Stomach smooth muscle (tissue), 2 donors: Measurements from ENCODE around the gene HBP1.
A peak's percentile ranks its signal among the peaks of the same experiment; 100 is the strongest.

Source experiments
- H3K27ac ChIP-seq: one replicate; pipeline ENCODE4 v1.7.0; 2013; ENCODE audit warnings: mild to moderate bottlenecking, low read length, inconsistent platforms
- H3K27me3 ChIP-seq, 2 donors: one replicate each; pipeline ENCODE4 v1.7.0; 2013; ENCODE audit warnings: low read length in 2 of 2; ENCODE audit not compliant: insufficient read depth in 2 of 2, control insufficient read depth in 1 of 2
- H3K36me3 ChIP-seq, 2 donors: one replicate each; pipeline ENCODE4 v1.7.0; 2013; ENCODE audit warnings: low read length in 2 of 2; ENCODE audit not compliant: control insufficient read depth in 2 of 2, insufficient read depth in 2 of 2
- H3K4me1 ChIP-seq: one replicate; pipeline ENCODE4 v1.7.0; 2013; ENCODE audit warnings: low read length; ENCODE audit not compliant: control insufficient read depth, insufficient read depth
- H3K4me3 ChIP-seq, 2 donors: one replicate each; pipeline ENCODE4 v1.7.0; 2013; ENCODE audit warnings: low read length in 2 of 2
- H3K9ac ChIP-seq, 2 donors: one replicate each; pipeline ENCODE4 v1.7.0; 2013; ENCODE audit warnings: low read length in 2 of 2, mild to moderate bottlenecking in 1 of 2
- H3K9me3 ChIP-seq, 2 donors: one replicate each; pipeline ENCODE4 v1.7.0; 2013; ENCODE audit warnings: low read length in 2 of 2; ENCODE audit not compliant: control insufficient read depth in 2 of 2
- donor health status: healthy.
- donor health status: Pancreatic carcinoma.

The HBP1 gene

DNA sequence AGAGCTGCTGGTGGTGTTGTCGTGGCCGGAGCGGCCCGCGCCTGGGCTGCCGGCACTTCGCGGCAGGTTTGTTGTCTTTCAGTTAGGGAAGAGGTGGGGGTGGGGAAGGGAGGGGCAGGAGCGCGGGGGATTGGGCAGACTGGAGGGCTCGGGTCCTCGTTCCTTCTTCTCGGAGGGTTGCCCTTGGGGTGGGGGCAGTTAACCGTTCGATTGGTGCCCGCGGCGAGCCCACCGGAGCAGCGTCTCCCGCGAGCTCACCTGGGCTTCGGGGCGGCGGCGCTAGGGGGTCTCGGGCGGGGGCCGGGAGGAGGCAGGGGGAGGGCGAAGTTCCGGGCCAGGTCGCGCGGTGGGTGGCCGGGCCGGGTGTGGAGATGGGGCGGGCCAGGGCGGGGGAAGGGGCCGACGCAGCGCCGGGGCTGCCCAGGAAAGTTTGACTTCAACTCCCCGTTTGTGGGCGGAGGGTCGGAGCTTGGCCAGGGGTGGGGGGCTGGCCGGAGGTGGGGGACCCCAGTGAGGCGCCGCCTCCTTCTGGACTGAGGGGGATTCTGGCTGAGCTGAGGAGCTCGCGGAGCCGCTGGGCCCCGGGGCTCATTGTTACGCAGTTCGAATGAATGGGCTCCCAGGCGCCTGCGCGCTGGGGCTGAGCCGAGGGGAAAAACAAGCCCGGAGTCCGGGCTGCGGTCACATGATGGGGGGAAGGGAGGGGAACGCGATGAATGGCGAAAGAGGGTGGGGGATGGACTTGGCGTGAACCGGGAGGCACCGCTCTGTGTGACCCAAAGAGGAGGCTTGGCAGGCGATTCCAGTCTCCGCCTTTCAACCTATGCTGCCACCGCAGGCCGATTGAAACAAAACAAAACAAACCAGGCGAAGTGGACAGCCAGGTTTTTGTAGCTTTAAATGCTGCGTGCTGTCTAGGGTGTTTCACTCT, 582 bp downstream of the HBP1 start:
- H3K4me1 ChIP-seq: peaks cover 10% of the 10 kb centered on the region

DNA sequence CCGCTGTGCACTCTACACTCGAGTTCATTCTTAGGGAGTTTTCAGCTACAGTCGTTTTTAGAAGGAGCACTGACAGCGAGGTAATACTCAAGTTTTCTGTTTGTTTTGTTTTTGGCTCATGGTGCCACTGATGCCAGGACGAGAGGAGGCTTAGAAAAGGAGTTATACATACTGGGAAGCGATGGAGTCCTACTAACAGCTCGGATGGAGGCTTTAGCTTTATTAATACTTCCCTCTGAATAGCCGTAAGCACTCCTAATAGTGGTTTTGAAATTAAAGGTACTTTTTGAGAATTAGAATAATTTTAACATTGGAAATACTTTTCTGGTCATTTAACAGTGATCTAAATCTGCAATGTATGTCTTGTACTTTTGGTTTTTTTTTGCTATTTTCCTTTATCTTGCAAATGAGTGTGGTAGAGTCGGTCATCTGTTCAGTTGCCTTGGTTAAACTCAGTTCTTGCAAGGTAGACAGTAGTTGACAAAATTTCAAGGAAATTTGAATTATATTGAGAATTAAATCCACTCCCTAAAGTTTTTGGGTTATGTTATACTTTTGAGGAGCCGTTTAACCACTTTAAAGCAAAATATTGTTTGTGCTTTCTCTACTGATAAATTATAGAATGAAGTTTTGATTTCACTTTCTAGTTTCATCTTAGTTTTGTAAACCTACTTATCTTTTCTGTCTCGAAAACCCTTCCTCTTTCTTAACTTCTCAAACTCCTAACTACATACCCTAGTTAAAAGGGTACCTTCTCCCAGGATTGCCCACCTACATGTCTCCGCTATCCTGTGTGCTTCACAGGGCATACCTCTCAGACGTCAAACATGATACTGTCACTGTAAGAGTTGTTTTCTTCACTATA, 1.5 kb downstream of the HBP1 start:
- Histone ChIP-seq H3K9me3 (no peaks in the 10 kb centered on the region), H3K27me3 (no peaks in the 10 kb centered on the region), H3K4me3 (peak overlapping the region; percentile 88 to 95), H3K36me3 (no peaks in the 10 kb centered on the region), H3K27ac (peak overlapping the region; percentile 94), H3K9ac (peak overlapping the region; percentile 76 to 88), H3K4me1 (peaks cover 12% of the 10 kb centered on the region)

More for the DNA sequence above, 582 bp downstream of the HBP1 start:
- Histone ChIP-seq H3K9me3 (no peaks in the 10 kb centered on the region), H3K36me3 (no peaks in the 10 kb centered on the region), H3K27ac (peak overlapping the region; percentile 94), H3K9ac (peak overlapping the region; percentile 88 to 89), H3K4me3 (peak overlapping the region; percentile 88 to 95), H3K27me3 (no peaks in the 10 kb centered on the region)

DNA sequence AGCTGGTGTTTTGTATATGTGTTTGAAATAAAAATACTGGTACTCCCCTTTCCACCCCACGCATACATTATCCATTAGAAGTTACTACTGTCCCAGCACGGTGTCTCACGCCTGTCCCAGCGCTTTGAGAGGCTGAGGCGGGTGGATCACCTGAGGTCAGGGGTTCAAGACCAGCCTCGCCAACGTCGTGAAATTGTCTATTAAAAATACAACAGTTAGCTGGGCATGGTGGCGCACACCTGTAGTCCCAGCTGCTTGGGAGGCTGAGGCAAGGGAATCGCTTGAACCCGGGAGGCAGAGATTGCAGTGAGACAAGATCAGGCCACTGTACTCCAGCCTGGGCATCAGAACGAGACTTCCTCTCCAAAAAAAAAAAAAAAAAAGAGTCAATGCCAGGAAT, 2.7 kb downstream of the HBP1 start:
- Histone ChIP-seq H3K27ac (no peak overlapping the region), H3K27me3 (no peaks in the 10 kb centered on the region), H3K9me3 (no peaks in the 10 kb centered on the region), H3K36me3 (no peaks in the 10 kb centered on the region), H3K4me3 (no peak overlapping the region), H3K9ac (no peak overlapping the region), H3K4me1 (peaks cover 12% of the 10 kb centered on the region)

DNA sequence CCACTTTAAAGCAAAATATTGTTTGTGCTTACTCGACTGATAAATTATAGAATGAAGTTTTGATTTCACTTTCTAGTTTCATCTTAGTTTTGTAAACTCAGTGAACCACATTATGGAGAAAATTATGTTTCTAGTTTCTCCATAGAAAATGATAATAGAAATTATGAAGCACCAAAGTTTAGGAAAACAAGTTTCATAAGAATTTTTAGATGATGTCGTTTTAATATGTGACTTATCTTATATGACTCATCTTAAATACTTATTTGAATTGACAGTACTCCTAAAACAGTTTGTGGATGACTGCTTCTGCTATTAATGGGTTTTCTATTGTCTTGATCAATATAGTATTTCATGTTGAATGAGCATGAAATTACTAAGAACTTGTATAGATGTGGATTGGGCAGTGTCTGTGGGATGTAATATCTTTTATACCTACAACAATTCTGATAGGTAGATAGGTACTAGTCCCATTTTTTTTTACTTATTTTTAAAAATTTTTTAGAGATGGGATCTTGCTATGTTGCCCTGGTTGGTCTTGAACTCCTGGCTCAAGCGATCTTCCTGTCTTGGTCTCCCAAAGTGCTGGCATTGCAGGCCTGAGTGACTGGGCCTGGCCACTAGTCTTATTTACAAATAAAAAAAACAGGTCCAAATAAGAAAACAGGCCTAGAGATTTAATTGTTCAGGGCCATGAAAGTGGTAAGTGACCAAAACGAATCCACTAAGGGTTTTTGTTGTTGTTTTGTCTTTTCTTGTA, 3.7 kb downstream of the HBP1 start:
- H3K4me3 ChIP-seq: no peak overlapping the region
- no peaks in the 10 kb centered on the region for H3K36me3 ChIP-seq
- H3K9ac ChIP-seq: no peak overlapping the region
- peaks cover 12% of the 10 kb centered on the region for H3K4me1 ChIP-seq
- H3K27ac ChIP-seq: no peak overlapping the region
- H3K9me3 ChIP-seq: no peaks in the 10 kb centered on the region
- no peaks in the 10 kb centered on the region for H3K27me3 ChIP-seq

DNA sequence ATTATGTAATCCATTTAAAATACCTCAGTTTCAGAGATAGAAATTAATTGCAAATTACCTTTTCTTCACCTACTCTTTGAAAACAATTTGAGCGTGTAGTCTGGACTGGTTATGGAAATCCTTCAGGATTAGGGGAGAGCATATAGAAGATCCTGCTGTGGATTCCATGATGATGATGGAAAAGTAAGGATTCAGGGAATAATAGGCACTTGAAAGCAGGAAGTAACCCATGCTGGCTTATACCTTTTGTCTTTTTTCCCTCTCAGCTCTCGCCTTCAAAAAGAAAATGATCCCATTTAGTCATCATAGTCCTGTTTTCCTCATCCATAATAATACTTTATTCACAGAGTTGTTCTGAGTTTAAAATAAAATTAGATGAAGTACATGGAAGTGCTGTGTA, 4.4 kb downstream of the HBP1 start:
- Histone ChIP-seq H3K4me1 (peaks cover 12% of the 10 kb centered on the region), H3K27me3 (no peaks in the 10 kb centered on the region), H3K4me3 (no peak overlapping the region), H3K9me3 (no peaks in the 10 kb centered on the region), H3K36me3 (no peaks in the 10 kb centered on the region), H3K27ac (no peak overlapping the region), H3K9ac (no peak overlapping the region)

DNA sequence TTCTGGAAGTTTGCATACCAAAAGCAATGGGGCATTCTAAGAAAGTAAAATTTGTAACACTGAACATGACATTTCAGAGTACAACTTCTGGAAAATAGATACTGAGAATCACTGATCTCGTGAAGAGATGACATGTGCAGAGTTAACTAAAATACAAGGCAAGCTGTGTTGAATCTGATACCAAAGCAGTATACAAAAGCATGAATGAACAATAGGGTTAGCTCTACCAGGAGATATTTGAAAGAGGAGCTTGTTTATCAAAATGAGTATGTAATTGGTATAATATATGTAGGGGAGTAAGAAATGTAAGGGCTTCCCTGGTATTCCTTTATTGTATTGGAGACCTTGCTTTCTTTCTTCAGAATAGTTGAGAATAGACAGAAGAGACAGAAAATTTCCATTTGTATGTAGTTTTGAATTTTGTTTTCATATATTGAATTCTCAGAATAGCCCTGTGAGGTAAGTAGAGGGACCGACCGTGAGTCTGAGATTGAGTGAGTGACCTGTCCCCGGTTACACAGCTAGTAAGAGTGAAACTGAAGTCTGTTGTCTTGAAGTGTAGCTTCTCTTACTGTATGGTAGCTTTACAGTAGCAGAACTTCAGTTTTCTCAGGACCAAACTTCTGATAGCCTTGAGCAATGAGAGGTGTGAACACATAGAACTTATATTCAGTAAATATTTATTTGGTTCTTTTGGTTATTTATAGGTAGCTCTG, 5.0 kb downstream of the HBP1 start:
- Histone ChIP-seq H3K9me3 (no peaks in the 10 kb centered on the region), H3K9ac (no peak overlapping the region), H3K36me3 (no peaks in the 10 kb centered on the region), H3K4me3 (no peak overlapping the region), H3K27ac (no peak overlapping the region), H3K27me3 (no peaks in the 10 kb centered on the region), H3K4me1 (peaks cover 12% of the 10 kb centered on the region)

DNA sequence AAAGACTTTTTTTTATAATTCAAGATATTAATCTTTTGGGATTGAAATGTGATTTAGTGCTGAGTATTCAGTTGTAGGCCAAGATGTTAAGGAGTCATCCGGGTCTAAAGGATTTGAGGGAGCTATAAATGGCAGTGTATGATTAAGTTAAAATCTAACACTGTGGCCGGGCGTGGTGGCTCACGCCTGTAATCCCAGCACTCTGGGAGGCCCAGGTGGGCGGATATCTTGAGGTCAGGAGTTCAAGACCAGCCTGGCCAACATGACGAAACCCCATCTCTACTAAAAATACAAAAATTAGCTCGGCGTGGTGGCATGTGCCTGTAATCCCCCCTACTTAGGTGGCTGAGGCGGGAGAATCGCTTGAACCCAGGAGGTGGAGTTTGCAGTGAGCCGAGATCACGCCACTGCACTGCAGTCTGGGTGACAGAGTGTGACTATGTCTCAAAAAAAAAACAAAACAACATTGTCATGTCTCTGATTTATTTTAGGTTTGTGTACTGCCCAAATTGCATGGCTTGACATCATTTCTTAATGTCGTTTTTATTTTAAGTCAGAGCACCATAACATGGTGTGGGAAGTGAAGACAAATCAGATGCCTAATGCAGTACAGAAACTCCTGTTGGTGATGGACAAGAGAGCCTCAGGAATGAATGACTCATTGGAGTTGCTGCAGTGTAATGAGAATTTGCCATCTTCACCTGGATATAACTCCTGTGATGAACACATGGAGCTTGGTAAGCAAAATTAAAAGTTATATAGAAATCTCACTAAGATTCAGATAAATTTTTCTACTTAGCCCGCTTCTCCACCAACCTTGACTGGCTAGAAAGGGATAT, 10.7 kb downstream of the HBP1 start:
- Histone ChIP-seq H3K27me3 (no peaks in the 10 kb centered on the region), H3K4me3 (no peak overlapping the region), H3K27ac (no peak overlapping the region), H3K4me1 (peaks cover 4% of the 10 kb centered on the region), H3K36me3 (peaks cover 3 to 11% of the 10 kb centered on the region in 2 donors), H3K9ac (no peak overlapping the region), H3K9me3 (no peaks in the 10 kb centered on the region)

DNA sequence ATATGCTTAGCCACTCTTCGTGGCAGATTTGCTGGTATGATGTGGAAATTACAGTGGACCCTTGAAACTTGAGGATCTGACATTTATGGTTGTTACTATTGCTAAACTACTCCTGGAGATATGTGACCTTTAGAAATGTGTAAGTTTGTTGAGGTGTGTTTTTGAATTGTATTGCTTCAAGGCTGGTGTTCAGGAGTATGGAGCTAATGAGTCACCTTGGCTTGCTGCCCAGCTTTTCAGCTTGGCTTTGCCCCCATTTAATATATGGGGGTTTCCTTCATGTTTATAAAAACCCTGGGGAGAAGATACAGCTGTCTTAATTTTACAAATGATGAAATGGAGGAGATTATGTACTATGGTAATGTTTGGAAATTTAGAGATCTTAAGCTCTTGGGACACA, 11.6 kb downstream of the HBP1 start:
- H3K9me3 ChIP-seq: no peaks in the 10 kb centered on the region
- no peak overlapping the region for H3K4me3 ChIP-seq
- no peak overlapping the region for H3K9ac ChIP-seq
- no peak overlapping the region for H3K27ac ChIP-seq
- H3K27me3 ChIP-seq: no peaks in the 10 kb centered on the region
- H3K36me3 ChIP-seq: peaks cover 5 to 11% of the 10 kb centered on the region in 2 donors
- H3K4me1 ChIP-seq: peaks cover 3% of the 10 kb centered on the region

DNA sequence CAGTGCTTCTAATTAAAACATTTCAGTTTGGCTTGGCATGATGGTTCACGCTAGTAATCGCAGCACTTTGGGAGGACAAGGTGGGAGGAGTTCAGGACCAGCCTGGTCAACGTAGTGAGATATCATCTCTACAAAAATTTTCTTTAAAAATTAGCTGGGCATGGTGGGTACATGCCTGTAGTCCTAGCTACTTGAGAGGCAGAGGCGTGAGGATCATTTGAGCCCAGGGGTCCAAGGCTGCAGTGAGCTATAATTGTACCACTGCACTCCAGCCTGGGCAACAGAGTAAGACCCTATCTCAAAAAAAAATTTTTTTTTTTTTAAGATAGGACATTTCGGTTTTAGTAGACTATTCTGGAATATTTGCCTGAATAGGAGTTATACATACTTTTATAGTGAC, 12.4 kb downstream of the HBP1 start:
- Histone ChIP-seq H3K27me3 (no peaks in the 10 kb centered on the region), H3K4me1 (peaks cover 3% of the 10 kb centered on the region), H3K36me3 (peaks cover 8 to 16% of the 10 kb centered on the region in 2 donors), H3K9me3 (no peaks in the 10 kb centered on the region), H3K27ac (no peak overlapping the region), H3K4me3 (no peak overlapping the region), H3K9ac (no peak overlapping the region)
